Activated CD8-positive, alpha-beta T cell treated with anti-CD3 and anti-CD28 coated beads for 36 hours (primary cell): ENCODE results near the gene GATA2. TPM values are rescaled to one million over a fixed set of nuclear protein-coding genes. Genes with fewer than 3 reads are reported as not detected.

Source experiments
- ATAC-seq: fragments of 200-7000 bp; cut with Tn5 transposase; one replicate; pipeline ENCODE4 v1.10.0; 2021; ENCODE audit warnings: mild to moderate bottlenecking, moderate library complexity
- CTCF ChIA-PET: fragments of 350-600 bp; sonication (Branson Sonifier 250); formaldehyde crosslinking; loops from one replicate; lab custom pipeline; 2021; ENCODE audit warnings: antibody characterized with exemption; lab: Charles Lee
- POLR2A ChIA-PET: fragments of 350-600 bp; sonication (Branson Sonifier 250); formaldehyde crosslinking; loops from one replicate; lab custom pipeline; 2021; ENCODE audit warnings: antibody characterized with exemption; lab: Charles Lee
- DNase-seq: peaks from one replicate; pipeline ENCODE4 v3.0.0-alpha.2; 2020
- H3K27ac Mint-ChIP-seq: one replicate; pipeline ENCODE4 v1.8.0; 2021; ENCODE audit warnings: mild to moderate bottlenecking, mixed read lengths
- H3K27me3 Mint-ChIP-seq: one replicate; pipeline ENCODE4 v1.8.0; 2021; ENCODE audit warnings: mixed read lengths
- H3K36me3 Mint-ChIP-seq: one replicate; pipeline ENCODE4 v1.8.0; 2021; ENCODE audit warnings: low read depth, mixed read lengths
- H3K4me1 Mint-ChIP-seq: one replicate; pipeline ENCODE4 v1.8.0; 2021; ENCODE audit warnings: low read depth, mixed read lengths
- H3K4me3 Mint-ChIP-seq: one replicate; pipeline ENCODE4 v1.8.0; 2021; ENCODE audit warnings: mild to moderate bottlenecking, moderate library complexity, mixed read lengths
- H3K9me3 Mint-ChIP-seq: one replicate; pipeline ENCODE4 v1.8.0; 2021; ENCODE audit warnings: mixed read lengths
- intact Hi-C: fragments of 100-400 bp; cut with micrococcal nuclease; formaldehyde crosslinking; loops from one replicate; pipeline ENCODE4 v1.10.0; 2022
- total RNA-seq, 2 experiments: library from RNA; stranded (reverse); gene quantifications; one replicate each; pipeline ENCODE4 v1.2.3, GENCODE V29; 2021
- TF ChIP-seq, protein P1 (sequence below): fragments of 200-600 bp; IDR thresholded peaks from one replicate; pipeline ENCODE4 v1.8.0; 2022; ENCODE audit warnings: antibody characterized with exemption, mild to moderate bottlenecking

The GATA2 gene
- total RNA-seq, 2 experiments from 2014 or later: not detected

DNA sequence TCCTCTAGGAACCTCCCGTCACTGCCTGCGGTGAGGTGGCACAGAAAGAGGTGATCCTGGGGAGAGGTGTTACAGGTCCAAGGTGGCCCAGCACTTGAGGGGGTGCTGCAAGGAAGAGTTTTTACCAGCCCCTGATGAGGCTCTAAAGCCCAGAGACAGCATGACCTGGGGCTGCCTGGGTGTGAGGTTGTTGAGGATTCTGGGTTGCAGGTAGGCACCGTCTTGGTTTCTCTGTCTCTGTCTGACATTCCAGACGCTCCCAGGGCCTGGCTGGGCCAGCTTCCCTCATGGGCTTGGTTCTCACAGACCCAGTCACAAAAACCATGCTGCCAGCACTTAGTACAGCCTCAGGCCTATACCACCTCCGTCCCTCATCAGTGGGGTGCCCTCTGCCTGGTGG, 57.4 kb downstream of the GATA2 start:
- ATAC-seq (no peak), DNase-seq (no peak)
- Mint-ChIP-seq H3K27me3 (peaks cover 37% of the 10 kb centered on the region), H3K9me3 (no peaks in the 10 kb centered on the region), H3K4me3 (no peak overlapping the region), H3K4me1 (peaks cover 6% of the 10 kb centered on the region), H3K27ac (no peak overlapping the region), H3K36me3 (no peaks in the 10 kb centered on the region)
- CTCF ChIA-PET: interaction anchor here (2.3 kb wide), 1 partner anchor 10 kb away, joined by 7 read pairs; no protein-coding TSS in a partner anchor
- POLR2A ChIA-PET: interaction anchor here (1.1 kb wide), 1 partner anchor 47 kb away, joined by 3 read pairs; no protein-coding TSS in a partner anchor
- TF ChIP-seq, protein P1, sequence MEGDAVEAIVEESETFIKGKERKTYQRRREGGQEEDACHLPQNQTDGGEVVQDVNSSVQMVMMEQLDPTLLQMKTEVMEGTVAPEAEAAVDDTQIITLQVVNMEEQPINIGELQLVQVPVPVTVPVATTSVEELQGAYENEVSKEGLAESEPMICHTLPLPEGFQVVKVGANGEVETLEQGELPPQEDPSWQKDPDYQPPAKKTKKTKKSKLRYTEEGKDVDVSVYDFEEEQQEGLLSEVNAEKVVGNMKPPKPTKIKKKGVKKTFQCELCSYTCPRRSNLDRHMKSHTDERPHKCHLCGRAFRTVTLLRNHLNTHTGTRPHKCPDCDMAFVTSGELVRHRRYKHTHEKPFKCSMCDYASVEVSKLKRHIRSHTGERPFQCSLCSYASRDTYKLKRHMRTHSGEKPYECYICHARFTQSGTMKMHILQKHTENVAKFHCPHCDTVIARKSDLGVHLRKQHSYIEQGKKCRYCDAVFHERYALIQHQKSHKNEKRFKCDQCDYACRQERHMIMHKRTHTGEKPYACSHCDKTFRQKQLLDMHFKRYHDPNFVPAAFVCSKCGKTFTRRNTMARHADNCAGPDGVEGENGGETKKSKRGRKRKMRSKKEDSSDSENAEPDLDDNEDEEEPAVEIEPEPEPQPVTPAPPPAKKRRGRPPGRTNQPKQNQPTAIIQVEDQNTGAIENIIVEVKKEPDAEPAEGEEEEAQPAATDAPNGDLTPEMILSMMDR: no peak
- intact Hi-C loops: no loop called here

DNA sequence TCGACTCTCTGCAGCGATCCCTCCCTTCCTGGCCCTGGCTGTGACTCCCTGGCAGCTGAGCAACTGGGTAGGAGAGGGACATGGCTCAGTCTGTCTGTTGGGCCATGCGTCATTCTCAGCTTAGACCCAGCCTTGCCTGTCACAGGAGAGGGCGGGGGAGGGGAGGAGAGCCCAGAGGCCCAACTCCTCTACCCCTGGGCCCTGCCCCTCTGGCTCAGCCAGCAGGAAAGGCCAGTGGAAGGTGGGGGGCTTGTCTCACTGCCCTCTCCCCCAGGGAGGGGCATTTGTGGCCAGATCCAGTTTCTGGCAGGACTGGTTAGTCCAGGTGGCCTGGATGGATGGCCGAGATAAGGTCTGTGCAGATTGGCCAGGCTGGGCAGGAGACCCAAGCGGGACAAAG, 57.9 kb downstream of the GATA2 start:
- no peaks in the 10 kb centered on the region for H3K36me3 Mint-ChIP-seq
- ChIA-PET CTCF (interaction anchor here (0.6 to 2.3 kb wide), 3 partner anchors 9 to 150 kb away, joined by 3 to 7 read pairs (median 3); no protein-coding TSS in a partner anchor), POLR2A (interaction anchor here (1.1 kb wide), 1 partner anchor 48 kb away, joined by 3 read pairs; no protein-coding TSS in a partner anchor)
- H3K27ac Mint-ChIP-seq: no peak overlapping the region
- H3K9me3 Mint-ChIP-seq: no peaks in the 10 kb centered on the region
- intact Hi-C loops: no loop called here
- H3K4me3 Mint-ChIP-seq: no peak overlapping the region
- DNase-seq (no peak), ATAC-seq (no peak)
- H3K4me1 Mint-ChIP-seq: peaks cover 6% of the 10 kb centered on the region
- H3K27me3 Mint-ChIP-seq: peaks cover 41% of the 10 kb centered on the region
- TF ChIP-seq, protein P1: no peak

DNA sequence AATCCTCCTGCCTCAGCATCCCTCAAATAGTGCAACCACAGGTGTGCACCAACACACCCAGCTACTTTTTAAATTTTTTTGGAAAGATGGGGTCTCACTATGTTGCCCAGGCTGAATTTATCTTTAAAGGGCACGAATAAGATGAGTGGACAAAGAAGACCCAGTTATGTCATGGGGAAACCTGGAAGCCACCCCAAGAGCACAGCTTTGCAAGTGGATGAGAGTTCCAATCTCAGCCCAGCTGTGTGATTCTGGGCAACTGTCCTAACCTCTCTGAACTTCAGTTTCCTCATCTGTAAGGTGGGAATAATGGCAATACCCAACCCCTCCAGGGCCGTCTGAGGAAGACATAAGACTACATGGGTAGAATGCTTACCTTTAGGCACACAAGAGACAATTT, 58.5 kb downstream of the GATA2 start:
- Mint-ChIP-seq H3K27ac (no peak overlapping the region), H3K9me3 (no peaks in the 10 kb centered on the region), H3K27me3 (peaks cover 43% of the 10 kb centered on the region), H3K4me1 (peaks cover 6% of the 10 kb centered on the region), H3K36me3 (no peaks in the 10 kb centered on the region), H3K4me3 (no peak overlapping the region)
- ChIA-PET POLR2A (interaction anchor here (1.1 kb wide), 1 partner anchor 48 kb away, joined by 3 read pairs; no protein-coding TSS in a partner anchor), CTCF (interaction anchor here (0.6 to 2.3 kb wide), 3 partner anchors 9 to 150 kb away, joined by 3 to 7 read pairs (median 3); no protein-coding TSS in a partner anchor)
- ATAC-seq (no peak), DNase-seq (no peak)
- TF ChIP-seq, protein P1: no peak
- intact Hi-C loops: loop anchor here (5.0 kb wide), 1 partner anchor 33 kb away; the partner anchor contains the start of gene DNAJB8

DNA sequence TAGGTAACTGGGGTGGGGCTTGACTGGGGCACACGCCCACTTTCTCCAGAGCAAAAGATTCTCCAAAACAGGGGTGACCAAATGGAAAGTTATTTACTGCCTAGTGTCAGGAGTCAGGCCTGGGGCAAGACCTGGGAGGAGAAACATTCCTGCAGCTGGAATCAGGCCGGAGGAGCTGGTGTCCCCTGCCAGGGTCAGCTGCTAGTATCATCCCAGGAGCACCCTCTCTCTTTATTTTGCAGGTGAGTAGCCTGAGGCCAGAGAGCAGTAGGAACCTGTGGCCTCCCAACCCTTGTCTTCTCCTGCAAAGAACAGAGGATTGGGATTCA, 59.2 kb downstream of the GATA2 start:
- TF ChIP-seq, protein P1: no peak
- DNase-seq: no peak
- POLR2A ChIA-PET: no interaction called here
- CTCF ChIA-PET: interaction anchor here (1.6 to 2.3 kb wide), 2 partner anchors 8 to 151 kb away, joined by 3 to 7 read pairs; no protein-coding TSS in a partner anchor
- no peak for ATAC-seq
- peaks cover 43% of the 10 kb centered on the region for H3K27me3 Mint-ChIP-seq
- no peak overlapping the region for H3K27ac Mint-ChIP-seq
- intact Hi-C loops: loop anchor here (5.0 kb wide), 1 partner anchor 34 kb away; the partner anchor contains the start of gene DNAJB8
- H3K4me3 Mint-ChIP-seq: no peak overlapping the region
- H3K4me1 Mint-ChIP-seq: peaks cover 6% of the 10 kb centered on the region
- H3K9me3 Mint-ChIP-seq: no peaks in the 10 kb centered on the region
- no peaks in the 10 kb centered on the region for H3K36me3 Mint-ChIP-seq
